Astrocyte (in vitro differentiated cells and primary cell): Measurements from ENCODE around the gene ARL8A. TPM values are rescaled to one million over a fixed set of nuclear protein-coding genes. Genes with fewer than 3 reads are reported as not detected.
"Not testable (repeated sequence)": the region's sequence is repeated elsewhere in the genome, so short reads cannot be mapped to it uniquely, and the experiment has no call there.

Experiments
- DNase-seq: peaks from one replicate; pipeline ENCODE4 v3.0.0-alpha.2; 2010; ENCODE audit warnings: low read depth
- FAIRE-seq: peaks from 2 replicates; lab custom pipeline; 2011; peaks lifted over from hg19 to GRCh38; lab: Jason Lieb, UNC
- H2AFZ ChIP-seq: 2 replicates; pipeline ENCODE4 v1.6.0; 2012; ENCODE audit warnings: low read depth, low read length, inconsistent platforms
- H3K27ac ChIP-seq: 2 replicates; pipeline ENCODE4 v1.5.1; 2011; ENCODE audit warnings: low read depth, low read length, inconsistent platforms
- H3K27me3 ChIP-seq: 2 replicates; pipeline ENCODE4 v1.6.0; 2011; ENCODE audit warnings: low read length, inconsistent platforms; ENCODE audit not compliant: insufficient read depth
- H3K36me3 ChIP-seq: 2 replicates; pipeline ENCODE4 v1.5.1; 2011; ENCODE audit warnings: low read length, inconsistent platforms; ENCODE audit not compliant: insufficient read depth
- H3K4me1 ChIP-seq: 2 replicates; pipeline ENCODE4 v1.5.1; 2011; ENCODE audit warnings: low read length, inconsistent platforms; ENCODE audit not compliant: insufficient read depth
- H3K4me2 ChIP-seq: 2 replicates; pipeline ENCODE4 v1.6.0; 2012; ENCODE audit warnings: low read length, inconsistent platforms
- H3K4me3 ChIP-seq: 2 replicates; pipeline ENCODE4 v1.5.1; 2011; ENCODE audit warnings: low read depth, mild to moderate bottlenecking, low read length, inconsistent platforms; ENCODE audit not compliant: insufficient read depth
- H3K79me2 ChIP-seq: 2 replicates; pipeline ENCODE4 v1.6.0; 2012; ENCODE audit warnings: mild to moderate bottlenecking, low read length, inconsistent platforms; ENCODE audit not compliant: insufficient read depth
- H3K9ac ChIP-seq: 2 replicates; pipeline ENCODE4 v1.6.0; 2012; ENCODE audit warnings: mild to moderate bottlenecking, low read length, inconsistent platforms
- H3K9me3 ChIP-seq: 2 replicates; pipeline ENCODE4 v1.5.1; 2012; ENCODE audit warnings: low read depth, mild to moderate bottlenecking, low read length, inconsistent platforms; ENCODE audit not compliant: insufficient read depth
- H4K20me1 ChIP-seq: 2 replicates; pipeline ENCODE4 v1.6.0; 2012; ENCODE audit warnings: low read length, inconsistent platforms; ENCODE audit not compliant: insufficient read depth
- H3K27ac Mint-ChIP-seq: one replicate; pipeline ENCODE4 v1.8.0; 2021; ENCODE audit warnings: mild to moderate bottlenecking, mixed read lengths; ENCODE audit not compliant: unreplicated experiment
- H3K27me3 Mint-ChIP-seq: one replicate; pipeline ENCODE4 v1.8.0; 2021; ENCODE audit warnings: low read depth, mixed read lengths; ENCODE audit not compliant: unreplicated experiment
- H3K36me3 Mint-ChIP-seq: one replicate; pipeline ENCODE4 v1.8.0; 2021; ENCODE audit warnings: low read depth, mixed read lengths; ENCODE audit not compliant: unreplicated experiment
- H3K4me1 Mint-ChIP-seq: one replicate; pipeline ENCODE4 v1.8.0; 2021; ENCODE audit warnings: low read depth, mixed read lengths; ENCODE audit not compliant: unreplicated experiment
- H3K4me3 Mint-ChIP-seq: one replicate; pipeline ENCODE4 v1.8.0; 2021; ENCODE audit warnings: mild to moderate bottlenecking, moderate library complexity, mixed read lengths; ENCODE audit not compliant: unreplicated experiment
- H3K9me3 Mint-ChIP-seq: one replicate; pipeline ENCODE4 v1.8.0; 2021; ENCODE audit warnings: mild to moderate bottlenecking, mixed read lengths; ENCODE audit not compliant: unreplicated experiment
- EZH2 ChIP-seq: IDR thresholded peaks from 2 replicates; pipeline ENCODE4 v1.6.1; 2012; ENCODE audit warnings: mild to moderate bottlenecking, low read length, inconsistent platforms; ENCODE audit not compliant: insufficient read depth
- total RNA-seq: library from RNA; stranded (reverse); gene quantifications from 2 replicates; pipeline ENCODE4 v1.2.1, GENCODE V29; 2021
- TF ChIP-seq, protein P1 (sequence below): IDR thresholded peaks from 2 replicates; pipeline ENCODE4 v1.5.1; 2011; ENCODE audit warnings: low read depth, mild to moderate bottlenecking, inconsistent platforms, low read length, moderate library complexity; ENCODE audit not compliant: insufficient read depth

ARL8A gene
- total RNA-seq, 1 donor from 2014 or later = 83.0 TPM

DNA sequence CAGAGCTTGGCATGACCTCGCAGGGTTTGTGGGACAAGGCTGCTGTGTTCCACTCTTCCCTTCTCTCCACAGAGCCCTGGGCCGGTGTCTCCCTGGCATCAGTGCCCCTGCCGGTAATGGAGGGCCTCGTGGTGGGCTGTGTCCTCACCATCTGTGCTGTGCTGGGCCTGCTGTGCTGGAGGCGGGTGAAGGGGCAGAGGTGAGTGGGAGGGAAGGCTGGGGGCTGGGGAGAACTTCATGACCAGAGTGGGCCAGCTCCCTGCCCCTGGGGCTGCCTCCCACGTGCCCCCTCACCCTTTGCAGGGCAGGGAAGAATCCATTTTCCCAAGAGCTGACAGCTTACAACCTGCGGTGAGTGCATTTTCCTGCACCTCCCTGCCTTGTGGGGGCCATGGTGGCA lies 37.0 kb upstream of the ARL8A start:
- no peak overlapping the region for H3K27ac ChIP-seq
- Mint-ChIP-seq H3K9me3 (no peaks in the 10 kb centered on the region), H3K27ac (no peak overlapping the region), H3K4me1 (no peaks in the 10 kb centered on the region), H3K36me3 (peaks cover 2% of the 10 kb centered on the region), H3K27me3 (peaks cover 52% of the 10 kb centered on the region), H3K4me3 (no peak overlapping the region)
- H3K4me2 ChIP-seq = no peak overlapping the region
- DNase-seq (no peak), FAIRE-seq (no peak)
- no peak overlapping the region for H2AFZ ChIP-seq
- no peaks in the 10 kb centered on the region for H3K9me3 ChIP-seq
- H4K20me1 ChIP-seq = no peaks in the 10 kb centered on the region
- TF ChIP-seq, protein P1, sequence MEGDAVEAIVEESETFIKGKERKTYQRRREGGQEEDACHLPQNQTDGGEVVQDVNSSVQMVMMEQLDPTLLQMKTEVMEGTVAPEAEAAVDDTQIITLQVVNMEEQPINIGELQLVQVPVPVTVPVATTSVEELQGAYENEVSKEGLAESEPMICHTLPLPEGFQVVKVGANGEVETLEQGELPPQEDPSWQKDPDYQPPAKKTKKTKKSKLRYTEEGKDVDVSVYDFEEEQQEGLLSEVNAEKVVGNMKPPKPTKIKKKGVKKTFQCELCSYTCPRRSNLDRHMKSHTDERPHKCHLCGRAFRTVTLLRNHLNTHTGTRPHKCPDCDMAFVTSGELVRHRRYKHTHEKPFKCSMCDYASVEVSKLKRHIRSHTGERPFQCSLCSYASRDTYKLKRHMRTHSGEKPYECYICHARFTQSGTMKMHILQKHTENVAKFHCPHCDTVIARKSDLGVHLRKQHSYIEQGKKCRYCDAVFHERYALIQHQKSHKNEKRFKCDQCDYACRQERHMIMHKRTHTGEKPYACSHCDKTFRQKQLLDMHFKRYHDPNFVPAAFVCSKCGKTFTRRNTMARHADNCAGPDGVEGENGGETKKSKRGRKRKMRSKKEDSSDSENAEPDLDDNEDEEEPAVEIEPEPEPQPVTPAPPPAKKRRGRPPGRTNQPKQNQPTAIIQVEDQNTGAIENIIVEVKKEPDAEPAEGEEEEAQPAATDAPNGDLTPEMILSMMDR = no peak
- TF ChIP-seq EZH2 = no peak
- H3K79me2 ChIP-seq = no peaks in the 10 kb centered on the region
- H3K36me3 ChIP-seq = no peaks in the 10 kb centered on the region
- H3K27me3 ChIP-seq = peaks cover 16% of the 10 kb centered on the region
- no peak overlapping the region for H3K4me3 ChIP-seq
- H3K9ac ChIP-seq = no peak overlapping the region
- no peaks in the 10 kb centered on the region for H3K4me1 ChIP-seq

DNA sequence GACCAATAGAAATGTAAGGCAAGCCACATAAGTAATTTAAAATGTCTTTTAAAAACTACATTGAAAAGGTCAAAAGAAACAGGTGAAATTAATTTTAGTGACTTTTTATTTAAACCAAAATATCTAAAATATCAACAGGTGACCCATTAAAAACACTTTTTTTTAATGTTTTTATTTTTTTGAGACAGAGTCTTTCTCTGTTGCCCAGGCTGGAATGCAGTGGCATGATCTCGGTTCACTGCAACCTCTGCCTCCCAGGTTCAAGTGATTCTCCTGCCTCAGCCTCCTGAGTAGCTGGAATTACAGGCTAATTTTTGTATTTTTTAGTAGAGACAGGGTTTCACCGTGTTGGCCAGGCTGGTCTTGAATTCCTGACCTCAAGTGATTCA lies 36.2 kb upstream of the ARL8A start:
- not testable (repeated sequence) for FAIRE-seq

DNA sequence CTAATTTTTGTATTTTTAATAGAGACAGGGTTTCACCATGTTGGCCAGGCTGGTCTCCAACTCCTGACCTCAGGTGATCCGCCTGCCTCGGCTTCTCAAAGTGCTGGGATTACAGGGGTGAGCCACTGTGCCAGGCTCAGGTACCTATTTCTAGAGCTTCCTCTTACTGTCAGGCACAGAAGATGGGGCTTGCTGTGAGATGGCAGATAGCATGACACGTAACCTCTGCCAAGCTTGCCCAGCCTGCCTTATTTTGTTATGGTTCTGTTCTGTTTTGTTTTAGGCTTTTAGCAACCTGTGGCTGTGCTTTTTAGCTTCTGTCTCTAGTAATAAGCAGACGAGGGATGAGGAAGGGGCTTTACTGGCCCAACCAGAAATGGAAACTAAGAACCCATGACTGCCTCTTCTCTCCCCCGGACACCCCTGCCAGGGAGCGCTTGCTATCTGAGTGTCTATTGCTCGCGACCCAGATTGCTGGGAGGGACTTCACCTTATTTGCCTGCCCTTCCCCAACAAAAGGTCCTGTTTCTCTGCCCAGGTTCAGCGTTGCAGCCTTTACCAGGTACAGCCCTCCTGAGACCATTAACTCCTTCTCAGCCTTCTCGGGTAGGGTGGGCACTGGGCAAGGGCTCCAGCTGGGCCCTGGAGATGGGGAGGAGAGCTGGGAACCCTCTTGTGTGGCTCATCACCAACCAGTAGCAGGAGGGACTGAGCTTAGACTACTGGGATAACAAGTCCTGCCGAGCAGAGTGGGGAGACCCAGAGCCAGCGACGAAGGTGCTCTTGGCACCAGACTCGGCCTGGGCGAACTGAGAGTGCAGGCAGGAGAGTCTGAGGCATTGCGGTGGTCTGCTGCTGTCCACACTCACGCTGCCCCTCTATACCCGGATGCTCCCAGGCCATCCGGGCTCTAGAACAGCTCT lies 35.6 kb upstream of the ARL8A start:
- Histone ChIP-seq H3K4me2 (no peak overlapping the region), H3K9ac (no peak overlapping the region), H3K4me3 (no peak overlapping the region), H3K4me1 (no peaks in the 10 kb centered on the region), H3K27me3 (peaks cover 16% of the 10 kb centered on the region), H3K27ac (no peak overlapping the region), H3K36me3 (no peaks in the 10 kb centered on the region), H3K9me3 (no peaks in the 10 kb centered on the region), H3K79me2 (no peaks in the 10 kb centered on the region), H2AFZ (no peak overlapping the region), H4K20me1 (no peaks in the 10 kb centered on the region)
- TF ChIP-seq EZH2 = no peak
- TF ChIP-seq, protein P1 = no peak
- FAIRE-seq (no peak), DNase-seq (no peak)
- H3K4me3 Mint-ChIP-seq = no peak overlapping the region
- H3K27me3 Mint-ChIP-seq = peaks cover 52% of the 10 kb centered on the region
- peaks cover 2% of the 10 kb centered on the region for H3K36me3 Mint-ChIP-seq
- no peaks in the 10 kb centered on the region for H3K4me1 Mint-ChIP-seq
- no peak overlapping the region for H3K27ac Mint-ChIP-seq
- H3K9me3 Mint-ChIP-seq = no peaks in the 10 kb centered on the region

More for the DNA sequence above, 36.2 kb upstream of the ARL8A start:
- H3K4me1 Mint-ChIP-seq, H3K9ac ChIP-seq, H3K9me3 Mint-ChIP-seq, DNase-seq, H4K20me1 ChIP-seq, H3K27ac Mint-ChIP-seq, H3K4me2 ChIP-seq, H3K79me2 ChIP-seq, H2AFZ ChIP-seq, H3K27ac ChIP-seq, H3K4me1 ChIP-seq, H3K36me3 Mint-ChIP-seq, H3K4me3 ChIP-seq, H3K4me3 Mint-ChIP-seq, H3K9me3 ChIP-seq, H3K36me3 ChIP-seq: not testable (repeated sequence)
- peaks cover 50% of the 10 kb centered on the region for H3K27me3 Mint-ChIP-seq
- H3K27me3 ChIP-seq = peaks cover 16% of the 10 kb centered on the region
